HG02623 (cell line): Measurements from ENCODE around the gene SLC33A1.

Source experiments
- ATAC-seq: cut with Tn5 transposase; IDR thresholded peaks from one replicate; pipeline ENCODE4 v1.9.1; 2021; ENCODE audit warnings: moderate library complexity; ENCODE audit not compliant: unreplicated experiment

SLC33A1 gene

DNA sequence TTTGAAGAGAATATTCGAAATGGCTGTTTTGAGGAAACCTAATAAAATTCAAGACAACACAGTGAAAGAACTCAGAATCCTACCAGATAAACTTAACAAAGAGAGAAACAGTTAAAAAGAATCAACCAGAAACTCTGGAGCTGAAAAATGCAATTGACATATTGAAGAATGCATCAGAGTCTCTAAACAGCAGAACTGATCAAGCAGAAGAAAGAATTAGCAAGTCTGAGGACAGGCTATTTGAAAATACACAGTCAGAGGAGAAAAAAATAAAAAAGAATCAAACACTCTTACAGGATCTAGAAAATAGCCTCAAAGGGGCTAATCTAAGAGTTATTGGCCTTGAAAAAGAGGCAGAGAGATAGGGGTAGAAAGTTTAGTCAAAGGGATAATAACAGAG lies 61.7 kb downstream of the SLC33A1 start:
- ATAC-seq: no peak

DNA sequence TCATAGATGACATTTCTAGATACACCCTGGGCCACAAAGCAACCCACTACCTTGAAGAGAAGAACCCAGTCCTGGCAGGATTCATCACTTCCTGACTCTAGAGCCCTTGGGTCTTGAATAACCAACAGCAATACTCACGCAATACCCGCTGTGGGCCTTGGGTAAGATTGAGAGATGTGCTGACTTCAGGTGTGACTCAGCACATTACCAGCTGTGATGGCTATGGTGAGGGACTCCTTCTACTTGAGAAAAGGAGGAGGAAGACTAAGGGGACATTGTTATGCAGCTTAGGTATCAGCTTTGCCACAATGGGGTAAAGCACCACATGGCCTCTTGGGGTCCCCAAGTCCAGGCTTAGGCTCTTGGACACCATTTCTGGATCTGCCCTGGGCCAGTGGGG lies 63.0 kb downstream of the SLC33A1 start:
- no peak for ATAC-seq

DNA sequence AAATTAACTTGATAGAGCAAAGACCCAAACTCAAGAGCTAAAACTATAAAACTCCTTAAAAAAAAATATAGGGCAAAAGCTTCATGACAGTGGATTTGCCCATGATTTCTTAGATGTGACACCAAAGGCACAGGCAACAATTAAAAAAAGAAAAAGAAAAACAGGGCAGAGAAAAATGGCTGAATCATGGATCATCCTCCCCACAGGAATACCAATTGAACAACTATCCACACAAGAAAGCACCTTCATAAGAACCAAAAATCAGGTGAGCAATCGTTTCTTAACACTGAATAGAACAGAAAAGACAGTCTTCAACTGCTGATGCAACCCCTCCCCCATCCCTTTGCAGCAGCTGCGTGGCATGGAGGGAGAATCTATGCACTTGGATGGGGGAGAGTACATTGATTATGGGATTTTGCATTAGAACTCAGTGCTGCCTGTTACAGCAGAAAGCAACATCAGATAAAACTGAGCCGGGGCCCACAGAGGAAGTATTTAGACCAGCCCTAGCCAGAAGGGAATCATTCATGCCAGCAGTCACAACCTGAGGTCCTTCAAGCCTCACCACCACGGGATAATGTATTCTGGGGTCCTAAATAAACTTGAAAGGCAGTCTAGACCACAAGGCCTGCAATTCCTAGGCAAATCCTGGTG lies 63.8 kb downstream of the SLC33A1 start:
- no peak for ATAC-seq

DNA sequence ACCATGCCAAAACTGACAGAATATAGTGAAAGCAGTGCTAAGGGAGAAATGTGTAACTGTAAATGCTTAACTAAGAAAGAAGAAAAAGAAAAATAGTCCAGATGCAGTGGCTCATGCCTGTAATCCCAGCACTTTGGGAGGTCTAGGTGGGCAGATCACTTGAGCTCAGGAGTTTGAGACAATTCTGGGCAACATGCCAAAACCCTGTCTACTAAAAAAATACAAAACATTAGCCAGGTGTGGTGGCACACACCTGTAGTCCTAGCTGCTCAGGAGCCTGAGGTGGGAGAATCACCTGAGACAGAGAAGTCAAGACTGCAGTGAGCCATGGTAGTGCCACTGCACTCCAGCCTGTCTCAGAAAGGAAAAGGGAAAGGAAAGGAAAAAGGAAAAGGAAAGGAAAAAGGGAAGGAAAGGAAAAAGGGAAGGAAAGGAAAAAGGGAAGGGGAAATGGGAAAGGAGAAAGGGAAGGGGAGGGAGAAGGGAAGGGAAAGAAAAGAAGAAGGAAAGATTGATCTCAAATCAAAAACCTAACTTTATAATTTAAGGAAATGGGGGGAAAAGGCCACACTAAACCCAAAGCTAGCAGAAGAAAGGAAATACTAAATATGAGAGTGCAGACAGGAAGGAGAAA lies 68.4 kb downstream of the SLC33A1 start:
- ATAC-seq: no peak

GRCh38 chr3:155782390-155782953 lies 71.8 kb downstream of the SLC33A1 start:
- ATAC-seq: no peak

- ATAC-seq: no peak
Observed at GRCh38 chr3:155780291-155780690, 73.9 kb downstream of the SLC33A1 start.

- ATAC-seq: no peak
Observed at GRCh38 chr3:155778462-155778861, 75.8 kb downstream of the SLC33A1 start.

- no peak for ATAC-seq
Observed at GRCh38 chr3:155772801-155773200, 81.4 kb downstream of the SLC33A1 start.

DNA sequence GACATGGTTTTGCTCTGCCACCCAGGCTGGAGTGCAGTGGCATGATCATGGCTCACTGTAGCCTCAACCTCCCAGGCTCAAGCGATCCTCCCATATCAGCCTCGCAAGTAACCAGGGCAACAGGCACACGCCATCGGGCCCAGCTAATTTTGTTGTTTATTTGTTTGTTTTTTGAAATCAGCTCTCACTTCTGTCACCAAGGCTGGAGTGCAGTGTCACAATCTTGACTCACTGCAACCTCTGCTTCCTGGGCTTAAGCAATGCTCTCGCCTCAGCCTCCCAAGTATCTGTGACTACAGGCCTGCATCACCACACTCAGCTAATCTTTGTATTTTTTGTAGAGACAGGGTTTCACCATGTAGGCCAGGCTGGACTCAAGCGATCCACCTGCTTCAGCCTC lies 83.1 kb downstream of the SLC33A1 start:
- no peak for ATAC-seq
